K562 (cell line): Measurements from ENCODE around the gene RBM12. TPM values are rescaled to one million over a fixed set of nuclear protein-coding genes. Genes with fewer than 3 reads are reported as not detected.

Experiments used
- CBFA2T2 ChIP-seq: fragments of 450-650 bp; conservative IDR thresholded peaks from 2 replicates; pipeline ENCODE4 v1.6.1; 2017; ENCODE audit warnings: mild to moderate bottlenecking
- DIDO1 ChIP-seq: fragments of 450-650 bp; IDR thresholded peaks from 2 replicates; pipeline ENCODE4 v1.6.1; 2016; ENCODE audit warnings: low read depth, missing biosample characterization, missing genetic modification characterization
- ELF1 ChIP-seq: fragments of 200-800 bp; sonication (Bioruptor generic); IDR thresholded peaks from 2 replicates; pipeline ENCODE4 v1.6.1; 2016; ENCODE audit warnings: missing genetic modification characterization, missing compliant biosample characterization
- ETV6 ChIP-seq, 3 experiments: fragments of 150-350 bp in 1 of 3; sonication (generic) in 1 of 3; formaldehyde crosslinking in 1 of 3; IDR thresholded peaks; 2 replicates each; pipeline versions ENCODE4 v1.6.1 to v1.8.0; 2014 to 2022; ENCODE audit warnings: borderline replicate concordance in 2 of 3, low read depth in 2 of 3, antibody characterized with exemption in 1 of 3, low read length in 1 of 3, mild to moderate bottlenecking in 1 of 3, missing genetic modification reagents in 1 of 3
- FIP1L1 ChIP-seq: fragments of 200-400 bp; formaldehyde crosslinking; IDR thresholded peaks from 2 replicates; pipeline ENCODE4 v1.6.1; 2018; ENCODE audit warnings: mild to moderate bottlenecking, low read depth, low read length; ENCODE audit not compliant: poor library complexity, severe bottlenecking
- HIVEP1 ChIP-seq: fragments of 250-450 bp; sonication (Bioruptor Pico); IDR thresholded peaks from 2 replicates; pipeline ENCODE4 v1.4.0; 2020; ENCODE audit warnings: mild to moderate bottlenecking
- JUN ChIP-seq, 2 experiments: sonication (generic) in 1 of 2; formaldehyde crosslinking in 1 of 2; IDR thresholded peaks; 2 replicates each; pipeline versions ENCODE4 v1.6.1 to v1.8.0; 2012 to 2022; ENCODE audit warnings: borderline replicate concordance in 2 of 2, mild to moderate bottlenecking in 2 of 2, improper control_type of control experiment in 1 of 2, low read depth in 1 of 2, low read length in 1 of 2, missing genetic modification reagents in 1 of 2
- MECOM ChIP-seq: fragments of 250-450 bp; sonication (Bioruptor Pico); IDR thresholded peaks from 2 replicates; pipeline ENCODE4 v1.8.0; 2022; ENCODE audit warnings: inconsistent platforms
- NFE2L1 ChIP-seq: fragments of 450-650 bp; IDR thresholded peaks from 2 replicates; pipeline ENCODE4 v1.6.1; 2016; ENCODE audit warnings: missing genetic modification characterization, low read depth, mild to moderate bottlenecking, missing compliant biosample characterization, moderate library complexity, borderline replicate concordance
- RBM25 ChIP-seq: fragments of 200-400 bp; formaldehyde crosslinking; IDR thresholded peaks from 2 replicates; pipeline ENCODE4 v1.6.1; 2018; ENCODE audit warnings: low read length, low read depth, moderate library complexity; ENCODE audit not compliant: severe bottlenecking
- REST ChIP-seq, 2 experiments: fragments of 450-650 bp; formaldehyde crosslinking in 1 of 2; IDR thresholded peaks; 2 replicates each; pipeline versions ENCODE4 v1.4.0 to v1.6.1; 2014 to 2020; ENCODE audit warnings: mild to moderate bottlenecking in 2 of 2, borderline replicate concordance in 1 of 2, low read depth in 1 of 2
- ZBED1 ChIP-seq: IDR thresholded peaks from 2 replicates; pipeline ENCODE4 v1.6.1; 2014
- ZNF24 ChIP-seq: fragments of 450-650 bp; IDR thresholded peaks from 2 replicates; pipeline ENCODE4 v1.6.1; 2016
- polyA plus RNA-seq, 8 experiments: library from polyadenylated mRNA; depleted of rRNA in 4 of 8; stranded (reverse) in 5 of 8; unstranded in 3 of 8; fragments of >200 nt; fragmentation: Nextera tagmentation in 2 of 8; fragmentation: Illumina TruSeq in 1 of 8; extraction: Ambion mirVana in 2 of 8; extraction: Trizol in 1 of 8; gene quantifications; 2 replicates each; pipeline versions ENCODE4 v1.2.1 to v1.2.3, GENCODE V29; 2011 to 2014; ENCODE audit warnings: inconsistent platforms in 1 of 8, missing spikeins in 1 of 8
- total RNA-seq, 7 experiments: library from RNA; depleted of rRNA in 6 of 7; stranded (reverse); fragments of >200 nt in 6 of 7; fragmentation: Illumina TruSeq in 2 of 7; extraction: Trizol in 2 of 7; gene quantifications; 2 replicates each; pipeline versions ENCODE4 v1.2.1 to v1.2.3, GENCODE V29; 2011 to 2021; ENCODE audit warnings: low replicate concordance in 1 of 7
- TF ChIP-seq, protein P1 (sequence below): fragments of 150-350 bp; IDR thresholded peaks from 2 replicates; pipeline ENCODE4 v1.6.1; 2014; ENCODE audit warnings: low read depth, mild to moderate bottlenecking, low read length, borderline replicate concordance

RBM12 gene
- total and polyA plus RNA-seq, 9 of the 15 experiments (the other 6 are each of a cell fraction or from before 2014, with no cell fraction given) = 5.0 to 162 (median 73.3) TPM

DNA sequence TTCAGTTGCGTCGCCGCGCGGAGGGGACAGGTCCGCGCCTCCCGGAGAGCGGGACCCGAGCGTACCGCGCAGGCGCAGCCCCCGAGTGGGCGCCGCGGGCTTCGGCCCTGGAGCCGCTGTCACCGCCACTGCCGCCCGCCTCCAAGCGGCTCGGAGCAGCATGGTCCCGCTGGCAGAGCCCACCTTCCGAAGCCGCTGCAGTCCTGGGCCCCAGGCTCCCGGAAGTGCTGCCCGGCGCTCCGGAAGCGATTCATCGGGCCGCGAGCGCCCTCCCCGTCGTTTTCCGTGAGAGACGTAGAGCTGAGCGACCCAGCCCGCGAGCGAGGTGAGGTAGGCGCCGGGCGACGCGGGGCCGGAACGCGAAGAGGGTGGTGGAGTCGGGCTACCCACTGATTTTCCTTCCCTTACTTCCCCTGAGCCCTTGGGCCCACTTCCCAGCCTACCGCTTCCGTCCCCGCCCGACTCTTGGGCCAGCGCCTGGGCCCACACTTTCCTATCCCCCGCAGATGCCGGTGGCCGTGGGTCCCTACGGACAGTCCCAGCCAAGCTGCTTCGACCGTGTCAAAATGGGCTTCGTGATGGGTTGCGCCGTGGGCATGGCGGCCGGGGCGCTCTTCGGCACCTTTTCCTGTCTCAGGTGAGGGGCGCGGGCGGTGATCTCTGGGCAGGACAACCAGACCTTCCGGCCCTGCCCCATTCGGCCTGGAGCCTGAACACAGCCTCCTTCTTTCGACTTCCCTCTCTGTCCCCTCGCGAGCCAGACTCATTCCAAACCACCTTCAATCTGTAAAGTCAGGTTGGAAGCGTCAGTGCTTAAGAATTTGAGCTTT is 34.6 kb upstream of the RBM12 start, which contains the start of the genes NFS1 and ROMO1 (continued):
- TF ChIP-seq JUN (IDR thresholded peaks at IDR 0.05; ENCODE audit: borderline replicate concordance, low read depth, low read length) = no peak
- peak; percentile 73; the same call in 1 of the 2 replicates for TF ChIP-seq JUN (CRISPR knock-in tag; IDR thresholded peaks at IDR 0.05; ENCODE audit: borderline replicate concordance)
- no peak for TF ChIP-seq ETV6 (IDR thresholded peaks at IDR 0.05; ENCODE audit: borderline replicate concordance in 1 of 2, low read depth in 2 of 2, low read length in 1 of 2)
- TF ChIP-seq ETV6 (CRISPR knock-in tag; IDR thresholded peaks at IDR 0.05; ENCODE audit: borderline replicate concordance) = no peak
- peak; percentile 73 for TF ChIP-seq FIP1L1
- TF ChIP-seq, protein P1, sequence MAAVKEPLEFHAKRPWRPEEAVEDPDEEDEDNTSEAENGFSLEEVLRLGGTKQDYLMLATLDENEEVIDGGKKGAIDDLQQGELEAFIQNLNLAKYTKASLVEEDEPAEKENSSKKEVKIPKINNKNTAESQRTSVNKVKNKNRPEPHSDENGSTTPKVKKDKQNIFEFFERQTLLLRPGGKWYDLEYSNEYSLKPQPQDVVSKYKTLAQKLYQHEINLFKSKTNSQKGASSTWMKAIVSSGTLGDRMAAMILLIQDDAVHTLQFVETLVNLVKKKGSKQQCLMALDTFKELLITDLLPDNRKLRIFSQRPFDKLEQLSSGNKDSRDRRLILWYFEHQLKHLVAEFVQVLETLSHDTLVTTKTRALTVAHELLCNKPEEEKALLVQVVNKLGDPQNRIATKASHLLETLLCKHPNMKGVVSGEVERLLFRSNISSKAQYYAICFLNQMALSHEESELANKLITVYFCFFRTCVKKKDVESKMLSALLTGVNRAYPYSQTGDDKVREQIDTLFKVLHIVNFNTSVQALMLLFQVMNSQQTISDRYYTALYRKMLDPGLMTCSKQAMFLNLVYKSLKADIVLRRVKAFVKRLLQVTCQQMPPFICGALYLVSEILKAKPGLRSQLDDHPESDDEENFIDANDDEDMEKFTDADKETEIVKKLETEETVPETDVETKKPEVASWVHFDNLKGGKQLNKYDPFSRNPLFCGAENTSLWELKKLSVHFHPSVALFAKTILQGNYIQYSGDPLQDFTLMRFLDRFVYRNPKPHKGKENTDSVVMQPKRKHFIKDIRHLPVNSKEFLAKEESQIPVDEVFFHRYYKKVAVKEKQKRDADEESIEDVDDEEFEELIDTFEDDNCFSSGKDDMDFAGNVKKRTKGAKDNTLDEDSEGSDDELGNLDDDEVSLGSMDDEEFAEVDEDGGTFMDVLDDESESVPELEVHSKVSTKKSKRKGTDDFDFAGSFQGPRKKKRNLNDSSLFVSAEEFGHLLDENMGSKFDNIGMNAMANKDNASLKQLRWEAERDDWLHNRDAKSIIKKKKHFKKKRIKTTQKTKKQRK = no peak
- no peak for TF ChIP-seq ZNF24
- TF ChIP-seq NFE2L1 = no peak
- peak; percentile 77; the same call in 1 of the 2 replicates for TF ChIP-seq ELF1 (tag)
- peak; percentile 88 for TF ChIP-seq DIDO1 (tag)
- TF ChIP-seq HIVEP1 (CRISPR knock-in tag) = no peak
- TF ChIP-seq ZBED1 = 0 out of 2 replicates have a peak, but pooled peaks have one; percentile 75
- no peak for TF ChIP-seq MECOM (CRISPR knock-in tag)
- peak; percentile 51 for TF ChIP-seq REST (IDR thresholded peaks at IDR 0.05; ENCODE audit: borderline replicate concordance)
- TF ChIP-seq REST (CRISPR knock-in tag; IDR thresholded peaks at IDR 0.05; ENCODE audit: low read depth) = no peak
- TF ChIP-seq RBM25 = no peak
- TF ChIP-seq CBFA2T2 = no peak
